Activated T-cell treated with anti-CD3 and anti-CD28 coated beads, Interleukin-2, amount 50 U/mL, for 48 hours (primary cell): Measurements from ENCODE around the gene RO60.
A peak's percentile ranks its signal among the peaks of the same experiment; 100 is the strongest.

Experiments used
- DNase-seq, 2 experiments: peaks; one replicate each; pipeline ENCODE4 v3.0.0-alpha.2; 2020

RO60 gene

DNA sequence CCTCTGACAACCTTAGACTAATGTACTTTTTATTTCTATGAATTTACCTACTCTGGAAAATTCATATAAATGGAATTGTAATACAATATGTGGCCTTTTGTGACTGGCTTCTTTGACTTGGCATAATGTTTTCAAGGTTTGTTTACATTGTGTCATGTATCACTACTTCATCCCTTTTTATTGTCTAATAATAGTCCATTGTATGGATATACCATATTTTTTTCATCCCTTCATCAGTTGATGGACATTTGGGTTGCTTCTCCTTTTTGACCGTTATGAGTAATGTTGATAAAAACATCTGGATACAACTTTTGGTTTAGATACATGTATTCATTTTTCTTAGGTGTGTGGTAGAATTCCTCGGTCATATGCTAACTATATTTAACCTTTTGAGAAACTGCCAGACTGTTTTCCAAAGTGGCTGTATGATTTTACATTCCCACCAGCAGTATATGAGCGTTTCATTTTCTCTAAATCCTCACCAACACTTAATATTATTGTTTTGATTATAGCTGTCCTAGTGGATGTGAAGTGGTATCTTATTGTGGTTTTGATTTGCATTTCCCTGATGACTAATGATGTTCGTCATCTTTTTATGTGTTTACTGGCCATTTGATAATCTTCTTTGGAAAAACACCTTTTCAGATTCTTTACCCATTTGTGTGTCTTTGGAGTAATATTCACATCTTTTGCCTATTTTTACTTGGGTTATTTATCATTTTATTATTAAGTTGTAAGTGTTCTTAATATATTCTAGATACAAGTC, 3.5 kb downstream of the RO60 start:
- DNase-seq: no peak

DNA sequence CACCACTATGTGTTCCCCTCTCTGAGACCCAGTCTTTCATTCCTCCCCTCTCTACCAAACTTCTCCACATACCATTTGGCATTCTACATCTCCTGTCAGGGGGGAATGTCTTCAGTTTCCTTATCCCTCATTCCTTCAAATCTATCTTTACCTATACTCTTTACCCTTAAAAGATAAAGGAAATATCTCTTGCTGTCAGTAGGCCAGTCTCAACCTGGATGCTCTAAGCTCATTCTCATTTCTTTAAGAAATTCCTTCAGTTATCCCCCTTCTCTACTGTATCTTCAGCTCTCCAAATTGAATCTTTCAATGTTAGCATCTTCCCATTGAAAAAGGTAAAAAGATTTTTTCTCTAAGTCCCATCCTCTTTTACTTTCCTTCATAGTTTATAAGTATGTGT, 6.5 kb downstream of the RO60 start:
- no peak for DNase-seq

- no peak for DNase-seq
Observed at GRCh38 chr1:193066606-193067005, 7.2 kb downstream of the RO60 start.

DNA sequence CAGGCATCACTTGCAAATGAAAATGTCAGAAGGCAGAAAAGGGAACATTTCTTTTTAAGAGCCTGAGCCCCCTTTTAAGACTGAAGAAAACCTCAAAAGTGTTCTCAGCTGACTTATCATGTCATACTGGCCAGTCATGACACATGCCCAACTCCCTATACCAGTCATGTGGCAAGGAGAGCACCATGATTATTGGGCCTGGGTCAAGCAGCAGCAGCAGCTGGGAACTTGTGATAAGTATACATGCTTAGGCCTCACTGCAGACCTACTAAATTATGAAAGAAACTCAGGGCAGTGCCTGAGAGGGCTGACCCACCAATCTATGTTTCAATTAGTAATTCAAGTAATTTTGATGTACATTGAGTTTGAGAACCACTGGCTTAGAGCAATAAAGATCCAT, 8.6 kb downstream of the RO60 start:
- DNase-seq: no peak

DNA sequence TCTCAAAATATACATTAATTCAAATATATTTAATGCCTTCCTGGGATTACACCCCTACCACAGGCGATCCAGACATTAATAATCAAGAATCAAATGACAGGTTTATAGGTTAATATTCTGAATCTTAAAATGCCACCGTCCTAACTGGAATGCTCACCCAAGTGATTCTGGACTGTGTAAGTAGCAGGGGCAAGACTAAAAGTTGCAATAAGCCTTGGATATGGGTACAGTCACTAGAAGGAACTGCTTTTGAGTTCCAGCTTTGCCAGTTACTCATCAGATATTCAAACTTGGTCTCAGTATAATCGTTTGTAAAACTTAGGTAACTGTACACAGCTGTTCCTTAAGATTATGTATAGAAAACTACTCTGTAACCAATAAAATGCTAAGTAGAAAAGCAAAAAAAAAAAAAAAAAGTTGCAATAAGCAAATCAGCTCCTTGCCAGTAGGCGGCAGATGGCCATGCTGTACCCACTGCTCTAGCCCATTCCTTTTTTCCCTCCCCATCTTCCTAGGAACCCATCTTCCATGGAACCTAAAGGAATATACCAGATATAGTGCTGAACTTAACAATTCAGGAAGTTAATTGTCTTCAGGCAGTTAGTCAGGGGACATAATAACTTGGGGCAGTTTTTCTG, 10.5 kb downstream of the RO60 start:
- DNase-seq: no peak

DNA sequence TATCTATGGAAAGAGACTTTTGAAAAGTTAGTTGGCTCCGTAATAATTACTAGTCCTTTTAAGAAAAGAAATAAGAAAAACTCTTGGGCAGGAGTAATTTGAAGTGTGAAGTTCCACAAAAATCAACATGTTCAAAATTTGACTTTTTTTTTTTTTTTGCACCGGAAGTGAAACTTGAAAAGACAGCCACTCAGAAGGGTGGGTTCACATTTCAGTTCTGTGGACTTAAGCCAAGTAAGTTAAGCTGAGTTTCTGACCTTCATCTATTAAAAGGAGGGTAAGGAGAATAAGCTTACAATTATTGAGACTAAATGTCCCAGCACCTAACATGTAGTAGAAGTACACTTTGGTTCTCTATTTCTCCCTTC, 11.0 kb downstream of the RO60 start:
- no peak for DNase-seq

DNA sequence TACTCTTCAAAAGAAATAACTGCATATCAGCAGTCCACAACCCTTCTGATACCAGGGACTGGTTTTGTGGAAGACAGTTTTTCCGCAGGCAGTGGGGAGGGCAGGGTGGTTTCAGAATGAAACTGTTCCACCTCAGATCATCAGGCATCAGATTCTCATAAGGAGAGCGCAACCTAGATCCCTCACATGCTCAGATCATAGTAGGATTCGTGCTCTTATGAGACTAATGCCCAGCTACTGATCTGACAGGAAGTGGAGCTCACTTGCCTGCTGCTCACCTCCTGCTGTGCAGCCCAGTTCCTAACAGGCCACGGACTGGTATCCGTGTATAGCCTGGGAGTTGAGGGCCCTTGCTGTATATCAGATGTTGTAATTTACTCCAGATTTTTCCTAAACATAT, 11.5 kb downstream of the RO60 start:
- DNase-seq: peak; percentile 30 to 40

GRCh38 chr1:193077991-193078390, 18.6 kb downstream of the RO60 start:
- no peak for DNase-seq

- DNase-seq: no peak
Observed at GRCh38 chr1:193079187-193079586, 19.8 kb downstream of the RO60 start.

DNA sequence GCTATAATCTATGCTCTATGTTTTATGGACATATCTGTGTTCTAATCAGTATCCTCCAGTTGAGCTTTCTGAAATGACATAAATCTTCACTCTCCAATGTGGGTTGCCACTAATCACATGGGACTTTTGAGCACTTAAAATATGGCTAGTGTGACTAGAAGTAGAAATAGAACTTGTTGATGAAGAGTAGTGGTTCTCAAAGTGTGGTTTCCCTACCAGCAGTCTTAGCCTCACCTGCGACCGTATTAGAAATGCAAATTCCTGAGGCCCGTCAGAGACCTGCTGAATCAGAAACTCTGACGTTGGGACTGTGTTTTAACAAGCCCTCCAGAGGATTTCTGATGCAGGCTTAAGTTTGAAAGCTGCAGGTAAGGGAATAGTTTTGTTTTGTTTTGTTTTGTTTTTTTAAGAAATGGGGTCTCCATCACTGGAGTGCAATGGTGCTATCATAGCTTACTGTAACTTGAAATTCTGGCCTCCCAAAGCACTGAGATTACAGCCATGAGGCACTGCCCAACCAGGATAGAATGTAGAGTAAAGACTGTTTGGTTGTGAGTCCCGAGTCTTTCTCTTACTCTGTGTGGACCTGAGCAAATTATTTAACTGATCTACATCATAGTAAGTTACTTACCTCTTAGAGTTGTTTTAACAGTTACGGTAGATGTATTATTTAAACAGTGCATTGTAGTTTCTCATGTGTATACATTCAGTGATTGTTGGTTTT, 24.1 kb downstream of the RO60 start:
- DNase-seq: no peak

GRCh38 chr1:193085263-193085662, 25.9 kb downstream of the RO60 start:
- no peak for DNase-seq

DNA sequence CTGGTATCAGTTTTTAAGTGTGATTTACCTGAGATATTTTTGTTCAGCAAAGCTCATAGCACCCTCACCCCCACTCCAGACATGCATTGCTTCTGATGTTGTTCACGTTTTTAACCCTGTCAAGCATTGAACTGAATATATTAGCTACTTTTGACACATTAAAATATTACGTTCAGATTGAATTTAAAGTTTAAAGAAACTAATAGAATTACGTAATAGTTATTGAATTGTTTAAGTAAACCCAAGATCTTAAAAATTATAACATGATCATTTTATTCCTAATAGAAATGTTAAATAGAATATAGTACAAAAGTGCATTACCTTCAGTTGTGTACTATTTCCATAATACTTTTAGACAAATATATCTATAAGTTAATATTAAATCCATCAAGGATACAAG, 26.9 kb downstream of the RO60 start:
- no peak for DNase-seq

DNA sequence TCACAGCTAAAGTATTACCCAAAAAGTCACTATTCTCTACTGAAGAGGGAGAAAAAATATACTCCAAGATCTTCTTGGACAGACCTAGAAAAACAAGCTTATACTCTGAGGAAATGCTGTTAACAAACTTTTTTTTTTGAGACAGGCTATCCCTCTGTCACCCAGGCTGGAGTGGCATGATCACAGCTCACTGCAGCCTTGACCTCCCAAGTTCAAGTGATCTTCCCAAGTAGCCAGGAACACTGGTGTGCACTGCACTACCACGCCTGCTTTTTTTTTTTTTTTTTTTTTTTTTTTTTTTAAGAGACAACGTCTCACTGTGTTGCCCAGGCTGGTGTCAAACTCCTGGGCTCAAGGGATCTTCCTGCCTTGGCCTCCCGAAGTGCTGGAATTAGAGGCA, 28.5 kb downstream of the RO60 start:
- no peak for DNase-seq

GRCh38 chr1:193090865-193091264, 31.5 kb downstream of the RO60 start:
- no peak for DNase-seq

DNA sequence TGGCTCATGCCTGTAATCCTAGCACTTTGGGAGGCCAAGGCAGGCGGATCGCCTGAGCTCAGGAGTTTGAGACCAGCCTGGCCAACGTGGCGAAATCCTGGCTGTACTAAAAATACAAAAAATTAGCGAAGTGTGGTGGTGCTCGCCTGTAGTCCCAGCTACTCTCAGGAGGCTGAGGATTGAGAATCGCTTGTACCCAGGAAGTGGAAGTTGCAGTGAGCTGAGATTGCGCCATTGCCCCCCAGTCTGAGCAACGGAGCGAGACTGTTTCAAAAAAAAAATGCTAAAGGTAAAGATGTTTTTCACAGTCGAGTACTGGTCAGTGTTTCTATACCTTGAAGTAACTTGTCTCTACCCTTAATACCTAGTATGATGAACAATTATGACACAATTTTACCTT, 34.7 kb downstream of the RO60 start:
- DNase-seq: no peak

GRCh38 chr1:193102662-193103061, 43.2 kb downstream of the RO60 start:
- no peak for DNase-seq

DNA sequence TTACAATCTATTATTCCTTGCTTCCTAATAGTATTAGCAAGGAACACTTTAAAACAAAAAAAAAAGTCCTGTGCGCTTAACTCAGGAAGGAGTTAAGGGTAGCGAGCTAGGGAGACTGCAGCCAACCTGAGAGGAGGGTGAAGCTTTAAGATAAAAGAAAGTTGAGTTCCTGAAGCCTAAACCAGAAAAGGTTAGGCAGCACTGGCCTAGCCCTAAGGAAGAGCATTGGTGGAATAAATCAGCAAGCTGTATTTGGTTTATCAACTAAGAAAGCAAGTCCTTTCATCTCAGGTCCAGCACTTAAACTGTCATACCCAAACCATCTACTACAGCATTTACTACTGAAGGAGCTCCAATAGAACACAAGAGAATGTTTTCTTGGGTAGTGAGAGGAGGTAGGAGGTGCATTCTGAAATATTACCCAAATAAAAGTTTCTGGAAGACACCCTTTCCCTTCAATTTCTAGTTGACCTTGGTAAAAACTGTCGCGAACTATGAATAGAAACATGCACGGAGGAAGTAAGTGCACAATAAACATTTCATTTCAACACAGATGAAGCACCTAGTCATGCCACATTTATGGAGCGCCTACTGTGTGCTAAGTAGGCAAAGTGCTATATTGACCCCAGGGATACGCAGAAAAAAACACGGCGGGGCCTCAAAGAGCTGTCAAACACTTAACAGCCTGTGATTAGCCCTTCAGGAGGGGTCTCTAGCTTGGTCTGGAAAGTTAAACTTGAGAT, 44.5 kb downstream of the RO60 start:
- DNase-seq: no peak

DNA sequence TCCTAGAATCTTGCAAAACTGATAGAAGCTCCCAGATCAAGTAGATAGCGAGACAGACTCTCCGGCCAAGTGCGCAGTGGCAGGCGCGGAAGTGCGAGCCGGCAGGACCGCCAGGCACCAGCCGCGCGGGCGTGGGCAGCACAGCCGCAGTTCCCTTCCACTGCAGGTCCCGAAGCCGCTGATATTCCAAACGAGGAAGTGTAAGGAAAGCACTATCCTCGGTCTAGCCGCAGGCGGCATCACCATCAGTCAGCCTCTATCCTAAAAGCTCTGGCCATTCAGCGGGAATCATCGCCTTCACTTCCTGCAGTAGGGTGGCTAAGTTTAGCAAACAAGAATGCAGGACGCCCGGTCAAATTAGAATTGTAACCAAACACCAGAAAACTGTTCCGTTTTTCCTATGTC, 45.1 kb downstream of the RO60 start:
- DNase-seq: peak; percentile 46 to 55

DNA sequence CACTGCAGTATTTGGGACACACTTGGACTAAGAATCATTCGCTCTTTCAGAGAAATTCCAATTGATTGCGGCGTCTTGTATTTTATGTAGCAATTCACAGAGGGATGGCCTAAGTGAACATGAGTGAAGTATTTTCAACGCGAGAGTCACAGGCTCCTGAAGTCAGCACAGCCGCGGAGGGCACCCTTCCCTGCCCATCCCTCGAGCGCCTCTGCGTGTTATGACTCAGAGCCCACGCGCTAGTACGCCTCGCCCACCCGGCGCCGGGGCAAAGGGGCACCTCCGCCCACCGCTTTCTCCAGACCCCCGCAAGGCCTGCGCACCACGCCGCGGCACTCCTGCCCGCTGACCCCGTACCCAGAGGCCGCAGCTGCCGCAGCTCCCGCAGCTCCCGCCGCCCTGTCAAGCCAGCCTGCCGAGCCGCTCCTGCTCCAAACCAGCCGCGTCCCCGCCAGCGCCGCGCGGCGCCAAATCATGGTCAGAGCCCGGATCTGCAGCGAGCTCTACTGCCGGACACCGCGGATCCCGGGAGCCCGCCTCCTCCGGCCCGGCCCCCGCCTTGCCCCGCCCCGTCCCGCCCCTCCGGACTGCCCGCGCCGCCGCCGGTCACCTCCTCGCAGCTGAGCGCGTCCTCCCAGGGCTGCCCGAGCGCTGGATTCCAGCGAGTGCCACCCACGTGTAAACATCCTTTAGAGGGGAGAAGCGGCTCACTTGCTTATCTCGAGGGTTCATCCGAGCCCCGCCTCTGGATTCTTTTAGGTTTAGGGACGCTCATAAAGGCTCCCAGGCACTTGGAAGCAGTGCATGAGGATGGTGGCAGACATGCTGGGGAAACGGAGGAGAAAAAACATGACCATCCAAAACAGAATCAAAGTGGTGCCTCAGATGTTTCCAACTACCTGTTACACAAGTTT, 45.8 kb downstream of the RO60 start, which contains the start of gene GLRX2:
Gene GLRX2, minus strand, starts transcription at position 508 of the 914 bp plus-strand sequence. Its CDS starts 32 bp downstream, at position 476.
- DNase-seq: peak; percentile 75 to 79

GRCh38 chr1:193105821-193106177, 46.4 kb downstream of the RO60 start:
- DNase-seq: no peak

DNA sequence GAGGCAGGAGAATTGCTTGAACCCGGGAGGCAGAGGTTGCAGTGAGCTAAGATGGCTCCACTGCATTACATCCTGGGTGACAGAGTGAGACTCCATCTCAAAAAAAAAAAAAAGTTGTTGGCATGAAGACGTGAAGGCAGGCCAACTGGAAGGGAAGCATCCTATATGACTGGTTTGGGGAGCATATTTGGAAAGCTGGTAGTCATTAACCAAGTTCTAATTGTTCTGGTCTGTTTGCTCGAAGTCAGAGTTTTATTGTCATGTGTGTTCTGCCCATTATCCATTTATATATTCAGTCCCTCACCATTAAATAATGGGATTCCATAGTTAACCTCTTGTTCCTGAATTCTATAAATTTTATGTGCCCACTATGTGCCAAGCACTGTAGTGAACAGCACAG, 49.1 kb downstream of the RO60 start:
- DNase-seq: no peak
